Endothelial cell of umbilical vein (primary cell): Measurements from ENCODE around the gene SYCP3. TPM values are rescaled to one million over a fixed set of nuclear protein-coding genes. Genes with fewer than 3 reads are reported as not detected.
"Not testable (repeated sequence)": the region's sequence is repeated elsewhere in the genome, so short reads cannot be mapped to it uniquely, and the experiment has no call there.

Source experiments
- BruUV-seq: library from RNA; stranded (reverse); fragments of 400-500 nt; replicated peaks from 2 replicates; lab custom pipeline; 2021; lab: Mats Ljungman, UMichigan
- CTCF ChIA-PET: fragments of 300-600, 350-600 bp; sonication (Branson Sonifier 250); formaldehyde crosslinking; loops from one replicate; lab custom pipeline; 2021; ENCODE audit warnings: antibody characterized with exemption, inconsistent platforms; lab: Charles Lee
- POLR2A ChIA-PET: fragments of 300-600, 350-600 bp; sonication (Branson Sonifier 250); formaldehyde crosslinking; loops from one replicate; lab custom pipeline; 2021; ENCODE audit warnings: antibody characterized with exemption, inconsistent platforms; lab: Charles Lee
- DNase-seq: peaks from one replicate; pipeline ENCODE4 v3.0.0-alpha.2; 2011; ENCODE audit warnings: low read depth, low spot score
- FAIRE-seq: peaks from 2 replicates; lab custom pipeline; 2011; peaks lifted over from hg19 to GRCh38; lab: Jason Lieb, UNC
- H2AFZ ChIP-seq: 2 replicates; pipeline ENCODE4 v1.6.0; 2012; ENCODE audit warnings: low read depth, low read length, control low read depth, inconsistent platforms
- H3K27ac ChIP-seq: 2 replicates; pipeline ENCODE4 v1.5.1; 2011; ENCODE audit warnings: low read depth, mild to moderate bottlenecking, control low read depth, low read length, moderate library complexity; ENCODE audit not compliant: insufficient read depth
- H3K27me3 ChIP-seq, 2 experiments: 2 replicates each; pipeline versions ENCODE4 v1.6.0 to v1.6.1; 2011; ENCODE audit warnings: low read length in 2 of 2, mixed read lengths in 1 of 2; ENCODE audit not compliant: control insufficient read depth in 2 of 2, insufficient read depth in 2 of 2
- H3K36me3 ChIP-seq, 2 experiments: 2 replicates in 1 of 2; 3 replicates in 1 of 2; pipeline ENCODE4 v1.5.1; 2011; ENCODE audit warnings: low read length in 2 of 2, mild to moderate bottlenecking in 1 of 2, moderate library complexity in 1 of 2; ENCODE audit not compliant: control insufficient read depth in 2 of 2, insufficient read depth in 2 of 2; ENCODE audit errors: extremely low read depth in 1 of 2
- H3K4me1 ChIP-seq: 3 replicates; pipeline ENCODE4 v1.5.1; 2011; ENCODE audit warnings: mild to moderate bottlenecking, low read length; ENCODE audit not compliant: control insufficient read depth, insufficient read depth; ENCODE audit errors: extremely low read depth
- H3K4me2 ChIP-seq: 2 replicates; pipeline ENCODE4 v1.6.1; 2011; ENCODE audit warnings: low read length, control low read depth, mixed read lengths; ENCODE audit not compliant: insufficient read depth
- H3K4me3 ChIP-seq, 3 experiments: fragments of 200-600 bp in 1 of 3; sonication (generic), shearing (Covaris generic) in 1 of 3; replicated peaks in 1 of 3; 2 replicates each; pipeline ENCODE4 v1.5.1; 2011 to 2016; ENCODE audit warnings: control low read depth in 3 of 3, low read length in 3 of 3, mild to moderate bottlenecking in 2 of 3, inconsistent platforms in 1 of 3, low read depth in 1 of 3, moderate library complexity in 1 of 3; ENCODE audit not compliant: insufficient read depth in 1 of 3
- H3K79me2 ChIP-seq: 2 replicates; pipeline ENCODE4 v1.6.0; 2012; ENCODE audit warnings: low read length, inconsistent platforms; ENCODE audit not compliant: control insufficient read depth, insufficient read depth
- H3K9ac ChIP-seq: replicated peaks from 2 replicates; pipeline ENCODE3; 2011; ENCODE audit warnings: low read length, control low read depth; ENCODE audit not compliant: insufficient read depth; ENCODE audit errors: extremely low read depth
- H3K9me1 ChIP-seq: replicated peaks from 3 replicates; pipeline ENCODE4 v1.6.0; 2011; ENCODE audit warnings: mild to moderate bottlenecking, low read length; ENCODE audit not compliant: control insufficient read depth, insufficient read depth; ENCODE audit errors: extremely low read depth
- H3K9me3 ChIP-seq: replicated peaks from 2 replicates; pipeline ENCODE4 v1.5.1; 2012; ENCODE audit warnings: low read length, inconsistent platforms; ENCODE audit not compliant: control insufficient read depth, insufficient read depth
- H4K20me1 ChIP-seq: replicated peaks from 2 replicates; pipeline ENCODE3; 2011; ENCODE audit warnings: mild to moderate bottlenecking, low read length; ENCODE audit not compliant: control insufficient read depth, insufficient read depth; ENCODE audit errors: extremely low read depth
- CTCF ChIP-seq, 2 donors: IDR thresholded peaks; 1 replicate in 1 of 2; 2 replicates in 1 of 2; pipeline ENCODE4 v1.5.1; 2011; ENCODE audit warnings: low read length in 2 of 2, mild to moderate bottlenecking in 2 of 2, moderate library complexity in 2 of 2, control low read depth in 1 of 2, inconsistent platforms in 1 of 2, low read depth in 1 of 2; ENCODE audit not compliant: insufficient read depth in 1 of 2; ENCODE audit errors: extremely low read depth in 1 of 2
- EZH2 ChIP-seq: IDR thresholded peaks from 2 replicates; pipeline ENCODE4 v1.6.1; 2012; ENCODE audit warnings: borderline replicate concordance, low read depth, mild to moderate bottlenecking, moderate library complexity, low read length, inconsistent platforms; ENCODE audit not compliant: severe bottlenecking
- FOS ChIP-seq: IDR thresholded peaks from 2 replicates; pipeline ENCODE4 v1.6.1; 2011; ENCODE audit warnings: mild to moderate bottlenecking, low read length, moderate library complexity, borderline replicate concordance; ENCODE audit not compliant: insufficient read depth
- GATA2 ChIP-seq: IDR thresholded peaks from 2 replicates; pipeline ENCODE4 v1.7.0; 2011; ENCODE audit warnings: low read depth, mild to moderate bottlenecking, moderate library complexity, mixed read lengths, low read length; ENCODE audit not compliant: insufficient read length, insufficient read depth
- JUN ChIP-seq: IDR thresholded peaks from 2 replicates; pipeline ENCODE4 v1.6.1; 2011; ENCODE audit warnings: borderline replicate concordance, low read depth; ENCODE audit not compliant: insufficient read length, insufficient read depth
- MAX ChIP-seq: IDR thresholded peaks from 2 replicates; pipeline ENCODE4 v1.6.1; 2011; ENCODE audit not compliant: insufficient read depth, insufficient read length
- MYC ChIP-seq: IDR thresholded peaks from one replicate; pipeline ENCODE4 v1.6.1; 2011; ENCODE audit warnings: mild to moderate bottlenecking, low read depth, low read length
- POLR2A ChIP-seq: IDR thresholded peaks from 2 replicates; pipeline ENCODE4 v1.6.1; 2012; ENCODE audit warnings: low read depth, mild to moderate bottlenecking, control low read depth, low read length
- POLR2AphosphoS5 ChIP-seq: IDR thresholded peaks from 2 replicates; pipeline ENCODE4 v1.6.1; 2012; ENCODE audit warnings: low read depth, mild to moderate bottlenecking, control low read depth, low read length, moderate library complexity; ENCODE audit not compliant: insufficient read depth
- dilution Hi-C: fragments of 300-500 bp; cut with MboI; formaldehyde crosslinking; loops from one replicate; pipeline ENCODE4 v1.15.0; 2019; ENCODE audit warnings: low sequenced_read_pairs; ENCODE audit not compliant: extremely low pct_ligation_motif_present
- intact Hi-C: fragments of 100-400 bp; cut with micrococcal nuclease; formaldehyde crosslinking; loops from one replicate; pipeline ENCODE4 v1.10.0; 2022
- polyA plus RNA-seq, 4 experiments: library from polyadenylated mRNA; depleted of rRNA in 3 of 4; stranded (reverse) in 3 of 4; unstranded in 1 of 4; fragments of >200 nt; gene quantifications; 2 replicates each; pipeline versions ENCODE4 v1.2.1 to v1.2.3, GENCODE V29; 2011 to 2012; ENCODE audit warnings: missing spikeins in 1 of 4
- total RNA-seq: library from RNA; stranded (reverse); gene quantifications from 2 replicates; pipeline ENCODE4 v1.2.3, GENCODE V29; 2021

Gene SYCP3
- total and polyA plus RNA-seq, 2 donors (not counting 3 experiments of a cell fraction or from before 2014, with no cell fraction given), result 0.29 TPM; not detected in 1

- FAIRE-seq (no peak), DNase-seq (no peak)
- ChIA-PET CTCF (interaction anchor here (1.2 kb wide), 1 partner anchor 14 kb away, joined by 3 read pairs; no protein-coding TSS in a partner anchor), POLR2A (no interaction called here)
- no peak overlapping the region for H3K9ac ChIP-seq
- H3K9me1 ChIP-seq, result no peaks in the 10 kb centered on the region
- peaks cover 0 to 3% of the 10 kb centered on the region in 2 experiments for H3K36me3 ChIP-seq
- H3K4me3 ChIP-seq, result no peak overlapping the region
- intact Hi-C loops, result no loop called here
- no peaks in the 10 kb centered on the region for H4K20me1 ChIP-seq
- dilution Hi-C loops, result no loop called here
- no TSS peak for BruUV-seq
- H3K9me3 ChIP-seq, result no peaks in the 10 kb centered on the region
- no peak overlapping the region for H3K4me2 ChIP-seq
- no peaks in the 10 kb centered on the region for H3K79me2 ChIP-seq
- TF ChIP-seq GATA2 (no peak), POLR2A (no peak), JUN (no peak), FOS (no peak), EZH2 (no peak), POLR2AphosphoS5 (no peak), MYC (no peak), MAX (no peak), CTCF (IDR thresholded peaks at IDR 0.05; ENCODE audit: extremely low read depth in 1 of 2, insufficient read depth in 1 of 2, low read depth in 1 of 2, low read length in 2 of 2) (no peak)
- no peaks in the 10 kb centered on the region for H3K4me1 ChIP-seq
- no peaks in the 10 kb centered on the region for H3K27me3 ChIP-seq
- H3K27ac ChIP-seq, result no peak overlapping the region
- no peak overlapping the region for H2AFZ ChIP-seq
These were observed 1.8 kb downstream of the SYCP3 start for GRCh38 chr12:101737476-101737875.

GRCh38 chr12:101734482-101734881, 4.8 kb downstream of the SYCP3 start:
- H3K4me3 ChIP-seq, H3K4me1 ChIP-seq, FAIRE-seq, H3K27me3 ChIP-seq, POLR2A ChIA-PET, BruUV-seq, dilution Hi-C loops, H3K4me2 ChIP-seq, intact Hi-C loops, H4K20me1 ChIP-seq, H3K9ac ChIP-seq, DNase-seq, H3K27ac ChIP-seq, H3K79me2 ChIP-seq, H3K9me3 ChIP-seq, H3K9me1 ChIP-seq, H3K36me3 ChIP-seq, H2AFZ ChIP-seq: not testable (repeated sequence)
- CTCF ChIA-PET, result interaction anchor here (2.2 kb wide), 1 partner anchor 25 kb away, joined by 8 read pairs; no protein-coding TSS in a partner anchor
